Keratinocyte (primary cell): ENCODE data around the gene CDH13.

Experiments used
- CTCF ChIP-seq, 3 experiments: IDR thresholded peaks in 1 of 3; conservative IDR thresholded peaks in 1 of 3; optimal IDR thresholded peaks in 1 of 3; 2 replicates in 2 of 3; 3 replicates in 1 of 3; pipeline versions ENCODE3 to v1.5.1; 2011; ENCODE audit warnings: low read length in 3 of 3, mild to moderate bottlenecking in 3 of 3, moderate library complexity in 2 of 3, control low read depth in 1 of 3, inconsistent platforms in 1 of 3; ENCODE audit not compliant: insufficient read depth in 2 of 3; ENCODE audit errors: extremely low read depth in 1 of 3
- EZH2 ChIP-seq: IDR thresholded peaks from one replicate; pipeline ENCODE4 v1.6.1; 2012; ENCODE audit warnings: inconsistent platforms, mild to moderate bottlenecking, low read length, moderate library complexity

GRCh38 chr16:83814659-83814985 lies 1187.9 kb downstream of the CDH13 start:
- no peak for TF ChIP-seq CTCF (optimal IDR thresholded peaks at IDR 0.05 in 1 of 3, IDR thresholded peaks at IDR 0.05 in 1 of 3, conservative IDR thresholded peaks at IDR 0.05 in 1 of 3; ENCODE audit: extremely low read depth in 1 of 3, insufficient read depth in 2 of 3, low read length in 3 of 3)
- no peak for TF ChIP-seq EZH2
